ENCODE results near the gene DUS4L. TPM values are rescaled to one million over a fixed set of nuclear protein-coding genes. Genes with fewer than 3 reads are reported as not detected.

DUS4L gene
- total RNA-seq, 1 donor: 13.9 TPM

GRCh38 chr7:107563081-107563774 is 543 bp upstream of the DUS4L start:
- H3K27me3 ChIP-seq (ENCODE audit: insufficient read depth, low read length): no peaks in the 10 kb centered on the region
- H3K4me1 ChIP-seq (ENCODE audit: insufficient read depth, low read length): peaks cover 21% of the 10 kb centered on the region
- no peaks in the 10 kb centered on the region for H3K9me3 ChIP-seq (ENCODE audit: low read depth, low read length)
- peak overlapping the region; percentile 79 for H3K4me3 ChIP-seq (ENCODE audit: low read length)

- H3K4me3 ChIP-seq (ENCODE audit: low read length): peak overlapping the region; percentile 79
- peaks cover 21% of the 10 kb centered on the region for H3K4me1 ChIP-seq (ENCODE audit: insufficient read depth, low read length)
- H3K9me3 ChIP-seq (ENCODE audit: low read depth, low read length): no peaks in the 10 kb centered on the region
- H3K27me3 ChIP-seq (ENCODE audit: insufficient read depth, low read length): no peaks in the 10 kb centered on the region
Measured at GRCh38 chr7:107564553-107565298, 955 bp downstream of the DUS4L start.

GRCh38 chr7:107570298-107570697 is 6.5 kb downstream of the DUS4L start:
- Histone ChIP-seq H3K4me3 (ENCODE audit: low read length) (no peak overlapping the region), H3K27me3 (ENCODE audit: insufficient read depth, low read length) (no peaks in the 10 kb centered on the region), H3K9me3 (ENCODE audit: low read depth, low read length) (no peaks in the 10 kb centered on the region)

GRCh38 chr7:107573537-107573936 is 9.8 kb downstream of the DUS4L start:
- no peaks in the 10 kb centered on the region for H3K9me3 ChIP-seq (ENCODE audit: low read depth, low read length)
- H3K4me1 ChIP-seq (ENCODE audit: insufficient read depth, low read length): no peaks in the 10 kb centered on the region
- no peaks in the 10 kb centered on the region for H3K27me3 ChIP-seq (ENCODE audit: insufficient read depth, low read length)
- no peak overlapping the region for H3K4me3 ChIP-seq (ENCODE audit: low read length)

More at GRCh38 chr7:107570298-107570697, 6.5 kb downstream of the DUS4L start:
- no peaks in the 10 kb centered on the region for H3K4me1 ChIP-seq (ENCODE audit: insufficient read depth, low read length)

- Histone ChIP-seq H3K27me3 (ENCODE audit: insufficient read depth, low read length) (no peaks in the 10 kb centered on the region), H3K4me3 (ENCODE audit: low read length) (peak overlapping the region; percentile 75), H3K9me3 (ENCODE audit: low read depth, low read length) (no peaks in the 10 kb centered on the region), H3K4me1 (ENCODE audit: insufficient read depth, low read length) (peaks cover 3% of the 10 kb centered on the region)
Measured at GRCh38 chr7:107579554-107579884, 15.7 kb downstream of the DUS4L start.

GRCh38 chr7:107579885-107580715 is 16.3 kb downstream of the DUS4L start, which contains the start of gene BCAP29:
Gene BCAP29, plus strand, starts transcription at chr7:107580246. Its CDS starts 527 bp downstream, at chr7:107580773.
- Histone ChIP-seq H3K4me3 (ENCODE audit: low read length) (peak within 1 kb of the TSS; percentile 75), H3K27me3 (ENCODE audit: insufficient read depth, low read length) (no peaks in the 10 kb centered on the region), H3K4me1 (ENCODE audit: insufficient read depth, low read length) (peaks cover 3% of the 10 kb centered on the region), H3K9me3 (ENCODE audit: low read depth, low read length) (no peaks in the 10 kb centered on the region)

GRCh38 chr7:107580716-107581383 is 17.1 kb downstream of the DUS4L start:
- Histone ChIP-seq H3K4me3 (ENCODE audit: low read length) (peak overlapping the region; percentile 75), H3K27me3 (ENCODE audit: insufficient read depth, low read length) (no peaks in the 10 kb centered on the region), H3K9me3 (ENCODE audit: low read depth, low read length) (no peaks in the 10 kb centered on the region), H3K4me1 (ENCODE audit: insufficient read depth, low read length) (peaks cover 3% of the 10 kb centered on the region)

- Histone ChIP-seq H3K27me3 (ENCODE audit: insufficient read depth, low read length) (no peaks in the 10 kb centered on the region), H3K4me3 (ENCODE audit: low read length) (no peak overlapping the region), H3K9me3 (ENCODE audit: low read depth, low read length) (no peaks in the 10 kb centered on the region), H3K4me1 (ENCODE audit: insufficient read depth, low read length) (peaks cover 3% of the 10 kb centered on the region)
Measured at GRCh38 chr7:107581387-107582013, 17.7 kb downstream of the DUS4L start.

- Histone ChIP-seq H3K4me3 (ENCODE audit: low read length) (no peak overlapping the region), H3K4me1 (ENCODE audit: insufficient read depth, low read length) (peaks cover 3% of the 10 kb centered on the region)
Measured at GRCh38 chr7:107582875-107583274, 19.1 kb downstream of the DUS4L start.

GRCh38 chr7:107584716-107585115 is 20.9 kb downstream of the DUS4L start:
- Histone ChIP-seq H3K27me3 (ENCODE audit: insufficient read depth, low read length) (no peaks in the 10 kb centered on the region), H3K4me1 (ENCODE audit: insufficient read depth, low read length) (peaks cover 3% of the 10 kb centered on the region), H3K9me3 (ENCODE audit: low read depth, low read length) (no peaks in the 10 kb centered on the region), H3K4me3 (ENCODE audit: low read length) (no peak overlapping the region)

More at GRCh38 chr7:107582875-107583274, 19.1 kb downstream of the DUS4L start:
- H3K9me3 ChIP-seq (ENCODE audit: low read depth, low read length): no peaks in the 10 kb centered on the region
- H3K27me3 ChIP-seq (ENCODE audit: insufficient read depth, low read length): no peaks in the 10 kb centered on the region

- H3K4me3 ChIP-seq (ENCODE audit: low read length): no peak overlapping the region
- H3K27me3 ChIP-seq (ENCODE audit: insufficient read depth, low read length): no peaks in the 10 kb centered on the region
- H3K4me1 ChIP-seq (ENCODE audit: insufficient read depth, low read length): no peaks in the 10 kb centered on the region
- H3K9me3 ChIP-seq (ENCODE audit: low read depth, low read length): no peaks in the 10 kb centered on the region
Measured at GRCh38 chr7:107588529-107589130, 24.9 kb downstream of the DUS4L start.

- Histone ChIP-seq H3K27me3 (ENCODE audit: insufficient read depth, low read length) (no peaks in the 10 kb centered on the region), H3K4me1 (ENCODE audit: insufficient read depth, low read length) (no peaks in the 10 kb centered on the region), H3K4me3 (ENCODE audit: low read length) (no peak overlapping the region), H3K9me3 (ENCODE audit: low read depth, low read length) (no peaks in the 10 kb centered on the region)
Measured at GRCh38 chr7:107591421-107591820, 27.6 kb downstream of the DUS4L start.

- H3K9me3 ChIP-seq (ENCODE audit: low read depth, low read length): no peaks in the 10 kb centered on the region
- H3K4me3 ChIP-seq (ENCODE audit: low read length): no peak overlapping the region
- no peaks in the 10 kb centered on the region for H3K4me1 ChIP-seq (ENCODE audit: insufficient read depth, low read length)
- H3K27me3 ChIP-seq (ENCODE audit: insufficient read depth, low read length): no peaks in the 10 kb centered on the region
Measured at GRCh38 chr7:107592361-107593024, 28.7 kb downstream of the DUS4L start.
